OCI-LY7 (cell line): ENCODE results near the gene XYLT1.
A peak's percentile ranks its signal among the peaks of the same experiment; 100 is the strongest.

Experiments
- CTCF ChIP-seq: fragments of 200-600 bp; sonication (generic); conservative IDR thresholded peaks from 2 replicates; pipeline ENCODE4 v1.5.1; 2014; ENCODE audit warnings: mild to moderate bottlenecking, antibody characterized with exemption, low read length, moderate library complexity, mixed read lengths
- EZH2phosphoT487 ChIP-seq: fragments of 200-600 bp; sonication (generic); IDR thresholded peaks from 2 replicates; pipeline ENCODE4 v1.6.1; 2018; ENCODE audit warnings: low read depth, borderline replicate concordance, mild to moderate bottlenecking, mixed run types, antibody characterized with exemption, low read length, moderate library complexity, mixed read lengths

- TF ChIP-seq CTCF (0 out of 2 replicates have a peak, but pooled peaks have one; percentile 15), EZH2phosphoT487 (no peak)
These were observed 20.4 kb upstream of the XYLT1 start for GRCh38 chr16:17491140-17491662.
